Activated CD4-positive, CD25-positive, alpha-beta regulatory T cell treated with anti-CD3 and anti-CD28 coated beads, Interleukin-2, amount 50 U/mL, for 24 hours (primary cell): ENCODE measurements around the gene MSI2.
"Not testable (repeated sequence)": the region's sequence is repeated elsewhere in the genome, so short reads cannot be mapped to it uniquely, and the experiment has no call there.

ENCODE experiments used
- ATAC-seq, 2 donors: fragments of 150-1000 bp; cut with Tn5 transposase; one replicate each; pipeline ENCODE4 v1.10.0; 2021; ENCODE audit warnings: mild to moderate bottlenecking in 1 of 2, moderate library complexity in 1 of 2

The MSI2 gene

GRCh38 chr17:57608369-57609124, 352.2 kb downstream of the MSI2 start:
- no peak for ATAC-seq

GRCh38 chr17:57609125-57609877, 353.0 kb downstream of the MSI2 start:
- ATAC-seq, result no peak

- ATAC-seq, result no peak
These were observed 353.6 kb downstream of the MSI2 start for GRCh38 chr17:57609878-57610270.

GRCh38 chr17:57612202-57613071, 356.1 kb downstream of the MSI2 start:
- ATAC-seq, result peak; percentile 75 to 76

- no peak for ATAC-seq
These were observed 358.4 kb downstream of the MSI2 start for GRCh38 chr17:57614742-57615141.

GRCh38 chr17:57615836-57616757, 359.8 kb downstream of the MSI2 start:
- no peak for ATAC-seq

GRCh38 chr17:57617218-57617617, 360.9 kb downstream of the MSI2 start:
- no peak for ATAC-seq

- peak; percentile 25 to 47 for ATAC-seq
These were observed 363.0 kb downstream of the MSI2 start for GRCh38 chr17:57619061-57619937.

GRCh38 chr17:57620576-57620975, 364.3 kb downstream of the MSI2 start:
- no peak for ATAC-seq

GRCh38 chr17:57621791-57622190, 365.5 kb downstream of the MSI2 start:
- not testable (repeated sequence) for ATAC-seq

- ATAC-seq, result no peak
These were observed 366.0 kb downstream of the MSI2 start for GRCh38 chr17:57622306-57622682.

GRCh38 chr17:57622683-57623433, 366.5 kb downstream of the MSI2 start:
- peak; percentile 40 to 58 for ATAC-seq

- ATAC-seq, result no peak
These were observed 367.3 kb downstream of the MSI2 start for GRCh38 chr17:57623620-57624019.

- no peak for ATAC-seq
These were observed 368.1 kb downstream of the MSI2 start for GRCh38 chr17:57624386-57624785.

GRCh38 chr17:57625511-57625910, 369.2 kb downstream of the MSI2 start:
- no peak for ATAC-seq

- no peak for ATAC-seq
These were observed 369.6 kb downstream of the MSI2 start for GRCh38 chr17:57625957-57626356.

GRCh38 chr17:57626520-57627210, 370.3 kb downstream of the MSI2 start:
- ATAC-seq, result no peak

- no peak for ATAC-seq
These were observed 371.3 kb downstream of the MSI2 start for GRCh38 chr17:57627591-57627990.

- no peak for ATAC-seq
These were observed 372.1 kb downstream of the MSI2 start for GRCh38 chr17:57628421-57628820.

- ATAC-seq, result peak; percentile 41
These were observed 373.1 kb downstream of the MSI2 start for GRCh38 chr17:57629470-57629869.
